ENCODE measurements around the gene NHS.

Gene NHS

DNA sequence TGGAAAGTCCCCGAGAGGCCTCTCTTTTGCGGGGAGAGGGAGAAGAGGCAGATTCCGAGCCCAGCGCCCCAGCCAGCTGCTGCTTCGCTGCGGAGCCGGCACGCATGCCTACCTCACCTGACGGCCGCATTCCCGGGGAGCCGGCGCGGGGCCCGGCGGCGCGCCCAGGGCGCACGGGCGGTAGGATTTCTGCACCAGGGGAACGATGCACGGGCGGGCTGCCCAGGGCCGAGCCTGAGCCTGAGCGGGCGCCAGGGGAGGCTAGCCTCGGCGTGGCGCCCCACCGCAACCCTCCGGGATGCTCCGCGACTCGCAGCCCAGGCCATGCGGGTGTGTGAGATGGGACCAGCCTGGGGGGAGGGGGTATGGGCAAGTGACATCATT lies 281.0 kb downstream of the NHS start:
- H3K4me3 ChIP-seq (ENCODE audit: low read length) = no peak overlapping the region
- no peak for TF ChIP-seq ZNF274 (IDR thresholded peaks at IDR 0.05; ENCODE audit: low read depth, low read length)

DNA sequence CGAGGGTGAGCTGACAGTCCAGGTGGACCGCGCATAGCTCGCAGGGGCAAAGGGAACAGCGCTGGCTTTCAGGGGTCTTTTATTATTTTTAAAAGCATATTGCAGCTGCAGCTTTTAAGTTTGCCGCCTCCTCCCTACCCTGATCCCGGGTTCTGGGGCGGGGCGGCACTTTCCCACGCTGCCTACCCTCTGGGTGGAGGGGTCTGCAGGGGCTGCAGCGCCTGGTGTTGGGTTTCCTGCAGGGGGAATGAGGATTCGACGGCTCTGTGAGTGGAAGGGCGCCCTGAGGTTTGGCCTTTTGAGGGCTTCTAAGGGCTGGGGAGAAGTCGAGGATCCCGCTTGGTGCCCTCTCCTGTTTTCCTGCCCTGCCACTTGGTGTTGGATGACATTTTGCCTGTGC lies 281.6 kb downstream of the NHS start:
- H3K4me3 ChIP-seq (ENCODE audit: low read length) = no peak overlapping the region

DNA sequence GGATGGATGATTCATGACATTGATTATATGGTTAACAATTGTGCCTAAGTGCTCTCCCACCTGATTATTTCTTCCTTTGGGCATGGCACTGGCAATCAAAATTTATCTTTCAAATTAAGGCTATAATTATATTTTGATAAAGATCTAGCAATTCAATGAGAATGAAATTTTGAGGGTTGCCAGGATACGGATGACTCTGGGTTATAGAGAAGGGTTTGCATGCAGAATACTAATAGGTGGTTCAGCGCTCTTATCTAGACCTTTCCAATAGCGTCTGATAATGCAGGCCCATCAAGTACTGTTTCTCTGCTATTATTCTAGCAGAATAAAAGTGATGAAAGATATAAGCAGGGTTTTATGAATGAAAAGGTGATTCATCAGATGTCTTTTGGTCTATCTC lies 287.4 kb downstream of the NHS start:
- TF ChIP-seq ZNF274 (IDR thresholded peaks at IDR 0.05; ENCODE audit: low read depth, low read length) = no peak

More for the DNA sequence above, 281.6 kb downstream of the NHS start:
- TF ChIP-seq ZNF274 (IDR thresholded peaks at IDR 0.05; ENCODE audit: low read depth, low read length) = no peak

DNA sequence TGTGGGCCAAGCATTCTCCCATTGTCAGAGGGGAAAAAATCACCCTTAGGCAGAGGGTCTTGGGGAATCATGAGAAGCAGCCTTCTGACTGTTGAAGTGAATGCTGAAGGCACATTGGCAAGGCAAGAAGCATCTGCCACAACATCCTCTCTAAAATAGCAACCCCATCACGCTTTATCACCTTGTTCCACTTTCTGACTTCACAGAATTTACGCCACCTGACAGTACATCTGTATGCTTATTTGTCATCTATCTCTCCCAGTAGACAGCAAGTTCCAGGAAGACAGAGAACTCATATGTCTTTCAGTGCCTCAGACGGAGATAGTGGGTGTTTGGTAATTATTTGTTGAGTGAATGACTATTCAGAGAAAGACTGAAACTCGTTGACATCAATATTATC lies 293.9 kb downstream of the NHS start:
- TF ChIP-seq ZNF274 (IDR thresholded peaks at IDR 0.05; ENCODE audit: low read depth, low read length) = no peak
- no peak overlapping the region for H3K4me3 ChIP-seq (ENCODE audit: low read length)

More for the DNA sequence above, 287.4 kb downstream of the NHS start:
- no peak overlapping the region for H3K4me3 ChIP-seq (ENCODE audit: low read length)

DNA sequence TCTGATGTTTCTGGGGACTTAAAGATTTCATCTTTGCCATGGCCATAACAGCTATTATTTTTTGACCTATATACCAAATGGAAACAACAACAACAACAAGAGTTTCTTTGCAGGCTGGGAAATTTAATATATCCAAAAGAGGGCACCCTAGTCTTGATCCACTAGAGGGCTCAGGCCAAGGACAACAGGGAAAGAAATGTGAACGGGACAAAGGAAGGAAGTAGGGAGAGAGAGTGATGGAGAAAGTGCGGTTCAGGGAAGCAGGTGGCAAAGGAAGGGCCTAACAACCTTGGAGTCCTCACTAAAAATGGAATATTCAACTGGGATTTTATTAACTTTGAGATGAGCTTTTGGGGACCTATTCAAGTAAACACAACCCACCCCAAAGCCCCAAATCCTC lies 294.5 kb downstream of the NHS start:
- no peak for TF ChIP-seq ZNF274 (IDR thresholded peaks at IDR 0.05; ENCODE audit: low read depth, low read length)
- H3K4me3 ChIP-seq (ENCODE audit: low read length) = no peak overlapping the region

DNA sequence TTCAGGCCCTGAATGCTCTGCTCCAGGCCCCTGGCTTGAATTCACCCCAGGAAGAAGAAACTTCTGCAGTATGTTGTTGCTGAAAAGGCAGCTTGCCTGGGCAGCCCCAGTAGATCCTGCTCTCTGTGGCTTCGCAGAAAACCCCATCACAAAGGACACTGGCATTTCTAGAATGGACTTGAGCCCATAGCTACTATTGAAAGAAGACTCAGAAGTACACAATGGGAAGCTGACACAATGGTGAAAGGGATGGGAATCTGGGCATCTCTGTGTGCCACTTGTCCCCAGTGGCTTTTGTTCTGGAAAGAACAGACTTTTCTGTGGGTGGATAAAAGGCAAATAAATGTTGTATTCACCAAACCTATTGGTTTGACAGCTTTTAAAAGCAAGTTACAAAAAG lies 294.9 kb downstream of the NHS start:
- no peak overlapping the region for H3K4me3 ChIP-seq (ENCODE audit: low read length)
- no peak for TF ChIP-seq ZNF274 (IDR thresholded peaks at IDR 0.05; ENCODE audit: low read depth, low read length)

DNA sequence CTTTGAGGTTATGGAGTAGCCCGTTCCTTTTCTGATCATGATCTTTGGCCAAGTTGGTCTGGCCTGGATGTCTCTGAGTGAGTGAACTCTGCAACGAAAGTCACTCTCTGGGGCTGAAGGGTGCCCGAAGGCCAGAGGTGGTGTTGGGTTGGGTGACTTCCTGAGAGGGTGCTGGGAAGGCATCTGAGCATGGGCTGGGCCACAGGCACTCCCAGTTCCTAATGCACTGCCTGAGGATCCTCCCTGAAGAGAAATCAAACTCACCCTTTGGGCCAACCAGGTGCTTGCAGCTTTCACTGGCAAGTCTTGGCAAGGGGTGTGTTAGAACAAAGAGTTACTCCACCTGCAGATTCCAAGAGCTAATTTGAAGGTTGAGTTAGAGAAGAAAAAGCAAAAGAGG lies 295.9 kb downstream of the NHS start:
- no peak overlapping the region for H3K4me3 ChIP-seq (ENCODE audit: low read length)
- TF ChIP-seq ZNF274 (IDR thresholded peaks at IDR 0.05; ENCODE audit: low read depth, low read length) = no peak

DNA sequence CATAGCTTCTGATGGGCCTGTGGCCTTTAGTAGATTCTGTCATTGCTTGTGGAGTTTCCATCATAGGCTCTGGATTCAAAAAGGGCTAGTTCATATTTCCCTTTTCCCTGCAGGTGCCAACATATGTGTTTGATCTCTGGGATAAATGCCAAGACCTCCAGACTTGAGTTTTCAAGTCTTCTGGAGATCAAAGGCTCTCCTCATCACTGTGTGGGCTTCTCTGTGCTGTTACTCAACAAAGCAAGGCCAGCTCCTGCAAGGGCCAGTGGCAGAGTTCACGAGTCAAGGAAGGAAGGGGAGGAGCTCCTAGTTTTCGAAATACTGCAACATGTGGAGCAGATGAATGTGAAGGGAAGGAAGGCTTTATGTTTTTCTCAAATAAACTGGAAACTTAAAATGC lies 299.6 kb downstream of the NHS start:
- H3K4me3 ChIP-seq (ENCODE audit: low read length) = no peak overlapping the region
- no peak for TF ChIP-seq ZNF274 (IDR thresholded peaks at IDR 0.05; ENCODE audit: low read depth, low read length)

DNA sequence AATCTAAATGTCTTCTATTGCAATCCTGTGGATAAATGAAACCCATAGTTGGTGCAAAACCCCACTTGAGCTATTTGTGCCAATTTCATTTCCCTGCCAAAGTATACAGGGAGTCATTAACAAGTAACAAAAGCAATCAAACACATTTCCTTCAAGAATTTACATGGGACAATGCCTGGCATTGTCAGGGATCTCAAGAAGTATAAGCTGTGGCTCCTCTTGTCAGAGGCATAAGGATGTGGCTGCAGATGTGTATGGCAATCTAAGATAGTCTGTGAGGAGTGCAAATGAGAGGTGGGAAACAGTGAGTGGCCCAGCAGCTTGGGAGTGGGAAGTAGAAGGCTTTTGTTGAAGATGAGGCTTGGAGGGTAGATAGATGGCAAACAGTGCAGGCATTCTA lies 304.3 kb downstream of the NHS start:
- TF ChIP-seq ZNF274 (IDR thresholded peaks at IDR 0.05; ENCODE audit: low read depth, low read length) = no peak
- H3K4me3 ChIP-seq (ENCODE audit: low read length) = no peak overlapping the region

DNA sequence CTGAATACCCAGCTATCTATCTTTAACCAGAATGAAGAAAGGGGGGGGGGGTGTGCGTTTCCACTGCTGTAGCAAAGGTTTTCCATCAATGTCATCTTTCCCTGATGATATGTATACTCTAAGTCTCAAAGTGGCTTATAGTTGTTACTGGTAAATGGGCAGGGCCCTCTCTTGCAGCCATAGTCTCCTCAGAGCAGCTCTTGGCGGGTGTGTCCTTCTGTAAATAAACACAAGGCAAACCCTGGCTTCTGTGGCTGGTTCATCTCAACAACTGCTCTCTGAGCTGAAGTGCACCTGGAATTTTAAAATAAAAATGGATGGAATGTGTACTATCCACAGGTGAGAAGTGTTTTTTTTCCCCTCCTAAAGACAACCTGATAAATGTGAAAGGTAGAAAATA lies 304.8 kb downstream of the NHS start:
- no peak for TF ChIP-seq ZNF274 (IDR thresholded peaks at IDR 0.05; ENCODE audit: low read depth, low read length)
- no peak overlapping the region for H3K4me3 ChIP-seq (ENCODE audit: low read length)

DNA sequence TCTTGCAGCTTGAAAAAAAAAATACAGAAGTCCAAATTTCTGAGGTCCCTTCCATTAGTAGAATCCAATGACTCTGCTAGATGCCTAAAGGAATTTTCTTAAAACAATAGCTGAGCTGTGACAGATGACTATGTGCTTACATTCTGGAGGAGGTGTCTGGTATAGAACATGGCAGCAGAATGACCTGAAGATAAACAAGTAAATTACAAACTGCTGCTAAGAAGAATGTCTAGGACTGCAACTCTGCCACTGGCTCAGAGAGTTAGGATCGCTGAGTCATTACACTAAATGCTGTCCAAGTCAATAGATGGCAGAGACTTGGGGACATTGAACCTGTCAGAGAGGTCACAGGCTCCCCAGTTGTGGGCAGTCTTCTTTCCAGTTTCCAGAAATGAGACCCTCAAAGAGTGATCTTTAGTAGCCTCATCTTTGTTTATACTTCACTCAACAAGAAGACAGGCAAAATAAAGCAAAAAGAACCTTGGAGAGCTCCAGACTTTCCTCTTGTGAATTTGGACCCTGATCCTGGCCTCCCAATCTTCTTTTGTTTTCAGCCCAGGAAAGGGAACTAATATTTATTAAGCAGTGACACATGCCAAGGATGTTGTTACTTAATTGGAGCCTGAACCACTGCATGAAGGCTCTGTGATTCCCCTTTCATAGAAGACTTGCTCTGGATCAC lies 305.9 kb downstream of the NHS start:
- no peak overlapping the region for H3K4me3 ChIP-seq (ENCODE audit: low read length)
- TF ChIP-seq ZNF274 (IDR thresholded peaks at IDR 0.05; ENCODE audit: low read depth, low read length) = no peak

DNA sequence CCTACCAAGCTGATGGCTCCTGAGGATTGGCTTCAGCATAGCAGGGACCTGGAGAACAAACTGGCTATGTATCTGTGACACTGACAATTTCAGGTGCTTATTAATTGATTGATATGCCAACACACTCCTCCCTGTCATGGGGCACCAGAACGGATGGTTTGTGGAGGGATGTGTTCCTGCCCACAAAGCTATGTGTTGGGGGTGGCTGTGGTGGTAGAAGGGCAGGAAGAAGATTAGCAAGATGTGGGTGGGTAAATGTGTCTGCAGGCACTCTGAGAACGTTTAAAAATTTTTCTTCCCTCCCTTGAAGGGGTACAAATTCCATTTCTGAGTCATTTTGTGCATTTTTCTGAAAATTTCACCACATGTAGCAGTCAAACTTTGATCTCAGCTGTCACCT lies 307.3 kb downstream of the NHS start:
- TF ChIP-seq ZNF274 (IDR thresholded peaks at IDR 0.05; ENCODE audit: low read depth, low read length) = no peak
- H3K4me3 ChIP-seq (ENCODE audit: low read length) = no peak overlapping the region

DNA sequence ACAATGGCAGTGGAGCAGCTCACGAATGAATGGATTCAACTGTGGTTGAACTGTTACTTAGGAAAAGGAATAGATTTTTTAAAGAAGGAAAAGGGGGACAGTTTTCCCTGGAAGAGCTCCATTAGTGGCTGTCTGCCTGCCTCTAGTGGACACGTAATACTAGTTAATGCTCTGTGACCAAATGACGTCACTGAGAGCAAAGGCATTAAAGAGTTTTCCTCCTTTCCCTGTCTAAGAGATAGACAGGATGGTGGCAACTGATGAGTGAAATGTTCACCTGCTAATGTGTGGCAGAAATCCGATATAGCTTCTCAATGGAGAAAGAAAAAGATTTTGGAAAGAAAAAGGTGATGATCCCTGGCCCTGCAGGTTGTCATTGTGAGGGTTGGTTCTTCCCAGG lies 310.0 kb downstream of the NHS start:
- TF ChIP-seq ZNF274 (IDR thresholded peaks at IDR 0.05; ENCODE audit: low read depth, low read length) = no peak
- H3K4me3 ChIP-seq (ENCODE audit: low read length) = no peak overlapping the region

DNA sequence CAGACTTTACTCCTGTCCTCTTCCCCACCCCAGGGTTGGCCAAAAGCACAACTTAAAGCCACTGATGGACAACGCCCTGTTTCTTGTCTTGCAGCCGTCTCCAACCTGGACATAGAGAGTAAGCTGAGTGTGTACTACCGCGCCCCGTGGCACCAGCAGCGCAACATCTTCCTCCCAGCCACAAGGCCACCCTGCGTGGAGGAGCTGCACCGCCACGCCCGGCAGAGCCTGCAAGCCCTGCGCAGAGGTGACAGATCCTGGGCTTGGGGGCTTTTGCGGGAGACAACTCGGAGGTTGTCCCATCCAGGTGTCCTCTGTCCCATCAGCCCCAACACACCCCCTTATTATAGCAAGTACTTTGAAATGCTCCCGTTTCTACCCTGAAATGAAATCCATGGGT lies 312.6 kb downstream of the NHS start:
- TF ChIP-seq ZNF274 (IDR thresholded peaks at IDR 0.05; ENCODE audit: low read depth, low read length) = no peak
- H3K4me3 ChIP-seq (ENCODE audit: low read length) = no peak overlapping the region

DNA sequence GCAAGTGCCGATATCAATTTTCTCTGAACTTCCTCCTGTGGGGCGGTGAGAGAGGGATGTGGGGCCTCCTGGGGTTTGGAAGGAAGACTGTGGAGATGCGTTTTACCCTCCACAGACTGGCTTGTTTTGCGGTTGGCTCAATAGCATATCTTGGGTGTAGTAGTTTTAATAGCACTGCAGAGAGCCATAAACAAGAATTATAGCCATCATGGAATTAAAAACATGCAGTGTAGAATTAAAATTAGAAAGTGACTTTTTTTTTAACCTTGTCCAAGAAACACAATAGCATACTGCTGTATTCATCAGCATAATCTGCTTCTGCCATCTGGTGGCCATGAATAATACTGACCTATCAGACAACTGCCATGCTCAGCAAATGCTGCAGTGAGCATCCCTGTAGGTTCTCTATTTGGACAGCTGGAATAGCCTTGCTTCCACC lies 315.0 kb downstream of the NHS start:
- H3K4me3 ChIP-seq (ENCODE audit: low read length) = no peak overlapping the region
- TF ChIP-seq ZNF274 (IDR thresholded peaks at IDR 0.05; ENCODE audit: low read depth, low read length) = no peak

DNA sequence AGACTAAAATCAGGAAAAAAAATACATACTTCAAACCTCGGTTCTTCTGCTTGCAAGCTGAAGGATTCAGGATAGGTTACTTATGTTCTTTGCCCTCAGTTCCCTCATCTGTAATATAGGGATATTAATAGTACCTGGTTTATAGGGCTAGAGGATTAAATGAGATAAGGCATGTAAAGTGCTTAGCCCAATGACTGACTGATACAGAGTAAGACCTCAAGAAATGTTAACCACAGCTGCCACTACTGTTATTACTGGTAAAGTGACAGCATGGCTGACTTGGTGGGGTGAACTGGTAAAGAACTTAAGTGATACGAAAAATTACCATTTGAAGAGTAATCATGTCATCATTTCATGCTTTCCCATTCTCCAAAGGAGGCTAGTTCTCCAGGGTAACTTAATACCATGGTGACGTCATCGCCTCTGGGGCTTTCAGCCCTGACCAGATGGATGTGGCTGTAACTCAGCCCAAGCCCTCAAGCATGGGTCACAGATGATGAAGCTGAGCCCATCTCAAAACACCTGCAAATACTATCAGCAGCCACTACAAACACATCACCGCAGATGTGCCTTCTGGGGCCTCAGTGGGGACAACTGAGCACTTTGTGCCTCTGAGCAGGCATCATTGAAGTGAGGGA lies 317.8 kb downstream of the NHS start:
- no peak for TF ChIP-seq ZNF274 (IDR thresholded peaks at IDR 0.05; ENCODE audit: low read depth, low read length)
- H3K4me3 ChIP-seq (ENCODE audit: low read length) = no peak overlapping the region
